Muscle of arm (tissue), 12 donors: ENCODE results near the gene FAM163B. TPM values are rescaled to one million over a fixed set of nuclear protein-coding genes. Genes with fewer than 3 reads are reported as not detected.

Experiments used
- DNase-seq: peaks from one replicate; pipeline ENCODE4 v3.0.0-alpha.2; 2013
- polyA plus RNA-seq, 12 donors: library from polyadenylated mRNA; unstranded; fragments of 120-200 nt; gene quantifications; one replicate each; pipeline ENCODE4 v1.2.1, GENCODE V29; 2013; ENCODE audit not compliant: insufficient read length in 12 of 12

FAM163B gene
- polyA plus RNA-seq, 12 donors, result 0.15 to 0.24 (median 0.19) TPM; not detected in 9

- no peak for DNase-seq
Observed at GRCh38 chr9:133582501-133583045, 26.6 kb downstream of the FAM163B start.

- DNase-seq, result no peak
Observed at GRCh38 chr9:133581513-133582343, 27.5 kb downstream of the FAM163B start.

- DNase-seq, result no peak
Observed at GRCh38 chr9:133581011-133581410, 28.2 kb downstream of the FAM163B start.

GRCh38 chr9:133580419-133580738 is 28.8 kb downstream of the FAM163B start:
- no peak for DNase-seq

GRCh38 chr9:133579601-133580418 is 29.4 kb downstream of the FAM163B start:
- DNase-seq, result no peak

- DNase-seq, result no peak
Observed at GRCh38 chr9:133578524-133579441, 30.4 kb downstream of the FAM163B start.

GRCh38 chr9:133577737-133578112 is 31.5 kb downstream of the FAM163B start:
- no peak for DNase-seq

GRCh38 chr9:133576875-133577736 is 32.1 kb downstream of the FAM163B start:
- no peak for DNase-seq

GRCh38 chr9:133576031-133576874 is 32.9 kb downstream of the FAM163B start:
- no peak for DNase-seq

- DNase-seq, result no peak
Observed at GRCh38 chr9:133575186-133576030, 33.8 kb downstream of the FAM163B start.

GRCh38 chr9:133574771-133575170 is 34.4 kb downstream of the FAM163B start:
- no peak for DNase-seq

GRCh38 chr9:133573791-133574515 is 35.2 kb downstream of the FAM163B start:
- DNase-seq, result no peak

GRCh38 chr9:133572821-133573361 is 36.3 kb downstream of the FAM163B start:
- peak; percentile 25 for DNase-seq

GRCh38 chr9:133571896-133572595 is 37.1 kb downstream of the FAM163B start:
- DNase-seq, result no peak

GRCh38 chr9:133571391-133571890 is 37.7 kb downstream of the FAM163B start:
- DNase-seq, result no peak

- no peak for DNase-seq
Observed at GRCh38 chr9:133570691-133571080, 38.5 kb downstream of the FAM163B start.
